Loucy (cell line): ENCODE results near the gene RCL1.

ENCODE experiments used
- H2AFZ ChIP-seq: fragments of 200-600 bp; sonication (generic); 2 replicates; pipeline ENCODE4 v1.6.0; 2016; ENCODE audit warnings: antibody characterized with exemption, mild to moderate bottlenecking, low read length, moderate library complexity
- H3F3A ChIP-seq: fragments of 200-600 bp; 2 replicates; pipeline ENCODE4 v1.6.0; 2016; ENCODE audit warnings: antibody characterized with exemption, low read depth, mild to moderate bottlenecking
- H3K27me3 ChIP-seq: fragments of 200-600 bp; sonication (generic); 2 replicates; pipeline ENCODE4 v1.6.1; 2014; ENCODE audit warnings: low read length, mild to moderate bottlenecking; ENCODE audit not compliant: insufficient read depth, poor library complexity, severe bottlenecking
- H3K36me3 ChIP-seq: fragments of 200-600 bp; sonication (generic); 2 replicates; pipeline ENCODE4 v1.6.1; 2016; ENCODE audit warnings: low read length; ENCODE audit not compliant: insufficient read depth
- H3K4me1 ChIP-seq: fragments of 200-600 bp; sonication (generic); 2 replicates; pipeline ENCODE4 v1.5.1; 2014; ENCODE audit warnings: low read length, mild to moderate bottlenecking; ENCODE audit not compliant: insufficient read depth, poor library complexity, severe bottlenecking
- H3K4me2 ChIP-seq: fragments of 200-600 bp; sonication (generic); 2 replicates; pipeline ENCODE4 v1.6.0; 2014; ENCODE audit warnings: antibody characterized with exemption, low read length, low read depth, mild to moderate bottlenecking; ENCODE audit not compliant: poor library complexity, severe bottlenecking
- H3K4me3 ChIP-seq: fragments of 200-600 bp; sonication (generic); 2 replicates; pipeline ENCODE4 v1.5.1; 2014; ENCODE audit warnings: low read length, mild to moderate bottlenecking, mixed read lengths; ENCODE audit not compliant: poor library complexity, severe bottlenecking
- H3K79me2 ChIP-seq: fragments of 200-600 bp; sonication (generic); 2 replicates; pipeline ENCODE4 v1.6.1; 2014; ENCODE audit warnings: low read length; ENCODE audit not compliant: insufficient read depth
- H3K9ac ChIP-seq: fragments of 200-600 bp; sonication (generic); 2 replicates; pipeline ENCODE4 v1.6.0; 2014; ENCODE audit warnings: mild to moderate bottlenecking, low read depth, low read length, moderate library complexity; ENCODE audit not compliant: poor library complexity, severe bottlenecking
- H3K9me2 ChIP-seq: fragments of 200-600 bp; sonication (generic); replicated peaks from 2 replicates; pipeline ENCODE4 v1.6.1; 2016; ENCODE audit warnings: low read depth, low read length, mixed read lengths
- H3K9me3 ChIP-seq: fragments of 200-600 bp; sonication (generic); 2 replicates; pipeline ENCODE4 v1.6.1; 2014; ENCODE audit warnings: mild to moderate bottlenecking, antibody characterized with exemption, low read length, low read depth; ENCODE audit not compliant: insufficient read depth
- H4K20me1 ChIP-seq: fragments of 200-600 bp; sonication (generic); 2 replicates; pipeline ENCODE4 v1.6.0; 2014; ENCODE audit warnings: antibody characterized with exemption, low read length, mild to moderate bottlenecking; ENCODE audit not compliant: insufficient read depth, poor library complexity, severe bottlenecking
- EZH2phosphoT487 ChIP-seq: fragments of 200-600 bp; IDR thresholded peaks from 2 replicates; pipeline ENCODE4 v1.6.1; 2018; ENCODE audit warnings: antibody characterized with exemption, mild to moderate bottlenecking, moderate library complexity, borderline replicate concordance
- TF ChIP-seq, protein P1 (sequence below): fragments of 200-600 bp; sonication (generic); conservative IDR thresholded peaks from 2 replicates; pipeline ENCODE4 v1.5.1; 2014; ENCODE audit warnings: mild to moderate bottlenecking, antibody characterized with exemption, low read length

RCL1 gene

GRCh38 chr9:4887556-4887955 is 94.8 kb downstream of the RCL1 start:
- TF ChIP-seq, protein P1, sequence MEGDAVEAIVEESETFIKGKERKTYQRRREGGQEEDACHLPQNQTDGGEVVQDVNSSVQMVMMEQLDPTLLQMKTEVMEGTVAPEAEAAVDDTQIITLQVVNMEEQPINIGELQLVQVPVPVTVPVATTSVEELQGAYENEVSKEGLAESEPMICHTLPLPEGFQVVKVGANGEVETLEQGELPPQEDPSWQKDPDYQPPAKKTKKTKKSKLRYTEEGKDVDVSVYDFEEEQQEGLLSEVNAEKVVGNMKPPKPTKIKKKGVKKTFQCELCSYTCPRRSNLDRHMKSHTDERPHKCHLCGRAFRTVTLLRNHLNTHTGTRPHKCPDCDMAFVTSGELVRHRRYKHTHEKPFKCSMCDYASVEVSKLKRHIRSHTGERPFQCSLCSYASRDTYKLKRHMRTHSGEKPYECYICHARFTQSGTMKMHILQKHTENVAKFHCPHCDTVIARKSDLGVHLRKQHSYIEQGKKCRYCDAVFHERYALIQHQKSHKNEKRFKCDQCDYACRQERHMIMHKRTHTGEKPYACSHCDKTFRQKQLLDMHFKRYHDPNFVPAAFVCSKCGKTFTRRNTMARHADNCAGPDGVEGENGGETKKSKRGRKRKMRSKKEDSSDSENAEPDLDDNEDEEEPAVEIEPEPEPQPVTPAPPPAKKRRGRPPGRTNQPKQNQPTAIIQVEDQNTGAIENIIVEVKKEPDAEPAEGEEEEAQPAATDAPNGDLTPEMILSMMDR = no peak
- no peak for TF ChIP-seq EZH2phosphoT487
- Histone ChIP-seq H3K4me3 (no peak overlapping the region), H3F3A (no peaks in the 10 kb centered on the region), H3K9ac (no peak overlapping the region), H3K4me2 (no peak overlapping the region), H3K36me3 (no peaks in the 10 kb centered on the region), H3K4me1 (no peaks in the 10 kb centered on the region), H2AFZ (no peak overlapping the region), H3K27me3 (no peaks in the 10 kb centered on the region), H4K20me1 (no peaks in the 10 kb centered on the region), H3K9me3 (no peaks in the 10 kb centered on the region), H3K79me2 (no peaks in the 10 kb centered on the region), H3K9me2 (no peaks in the 10 kb centered on the region)

GRCh38 chr9:4890242-4890641 is 97.5 kb downstream of the RCL1 start:
- Histone ChIP-seq H4K20me1 (no peaks in the 10 kb centered on the region), H3K9ac (no peak overlapping the region), H3K9me2 (no peaks in the 10 kb centered on the region), H2AFZ (no peak overlapping the region), H3K9me3 (no peaks in the 10 kb centered on the region), H3K4me1 (no peaks in the 10 kb centered on the region), H3K79me2 (no peaks in the 10 kb centered on the region), H3K4me2 (no peak overlapping the region), H3F3A (no peaks in the 10 kb centered on the region), H3K27me3 (no peaks in the 10 kb centered on the region), H3K4me3 (no peak overlapping the region), H3K36me3 (no peaks in the 10 kb centered on the region)
- TF ChIP-seq, protein P1 = no peak
- no peak for TF ChIP-seq EZH2phosphoT487

- Histone ChIP-seq H3K4me1 (no peaks in the 10 kb centered on the region), H3K9ac (no peak overlapping the region), H3K27me3 (no peaks in the 10 kb centered on the region), H3K9me2 (no peaks in the 10 kb centered on the region), H3K4me2 (no peak overlapping the region), H3F3A (no peaks in the 10 kb centered on the region), H3K36me3 (no peaks in the 10 kb centered on the region), H3K4me3 (no peak overlapping the region), H4K20me1 (no peaks in the 10 kb centered on the region), H3K79me2 (no peaks in the 10 kb centered on the region), H3K9me3 (no peaks in the 10 kb centered on the region), H2AFZ (no peak overlapping the region)
- TF ChIP-seq EZH2phosphoT487 = no peak
- TF ChIP-seq, protein P1 = no peak
Observed at GRCh38 chr9:4890929-4891328, 98.2 kb downstream of the RCL1 start.
